ENCODE results near the gene SSR3.

DNA sequence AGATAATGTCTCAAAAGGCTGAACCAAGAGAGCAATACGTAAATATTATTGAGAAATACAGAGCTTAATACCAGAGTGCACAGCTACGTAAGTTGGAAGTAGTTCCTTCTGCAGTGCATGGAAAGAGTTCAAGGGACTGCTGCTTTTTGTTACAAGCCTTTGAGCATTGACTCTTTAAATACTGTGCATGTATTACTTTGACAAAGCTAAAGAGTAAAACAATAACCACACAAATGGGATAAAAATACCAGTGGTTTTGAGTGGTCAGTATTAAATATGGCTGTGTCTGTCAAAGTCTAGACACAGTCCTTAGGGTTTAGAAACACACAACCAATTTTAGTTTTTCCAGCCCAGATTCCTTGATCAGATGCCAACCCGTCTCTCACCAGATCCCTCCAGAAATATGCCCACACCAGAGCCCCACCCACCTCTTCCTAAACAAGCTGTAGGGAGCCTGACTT lies 62.1 kb downstream of the SSR3 start:
- TF ChIP-seq, protein P1, sequence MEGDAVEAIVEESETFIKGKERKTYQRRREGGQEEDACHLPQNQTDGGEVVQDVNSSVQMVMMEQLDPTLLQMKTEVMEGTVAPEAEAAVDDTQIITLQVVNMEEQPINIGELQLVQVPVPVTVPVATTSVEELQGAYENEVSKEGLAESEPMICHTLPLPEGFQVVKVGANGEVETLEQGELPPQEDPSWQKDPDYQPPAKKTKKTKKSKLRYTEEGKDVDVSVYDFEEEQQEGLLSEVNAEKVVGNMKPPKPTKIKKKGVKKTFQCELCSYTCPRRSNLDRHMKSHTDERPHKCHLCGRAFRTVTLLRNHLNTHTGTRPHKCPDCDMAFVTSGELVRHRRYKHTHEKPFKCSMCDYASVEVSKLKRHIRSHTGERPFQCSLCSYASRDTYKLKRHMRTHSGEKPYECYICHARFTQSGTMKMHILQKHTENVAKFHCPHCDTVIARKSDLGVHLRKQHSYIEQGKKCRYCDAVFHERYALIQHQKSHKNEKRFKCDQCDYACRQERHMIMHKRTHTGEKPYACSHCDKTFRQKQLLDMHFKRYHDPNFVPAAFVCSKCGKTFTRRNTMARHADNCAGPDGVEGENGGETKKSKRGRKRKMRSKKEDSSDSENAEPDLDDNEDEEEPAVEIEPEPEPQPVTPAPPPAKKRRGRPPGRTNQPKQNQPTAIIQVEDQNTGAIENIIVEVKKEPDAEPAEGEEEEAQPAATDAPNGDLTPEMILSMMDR (IDR thresholded peaks at IDR 0.05), result no peak
- TF ChIP-seq POLR2A (IDR thresholded peaks at IDR 0.05), result no peak
